Activated CD4-positive, alpha-beta T cell treated with anti-CD3 and anti-CD28 coated beads, Interleukin-2, amount 10 ng/mL, durations not matched to agents 24 days and 14 days (primary cell): Measurements from ENCODE around the gene SLC44A3. TPM values are rescaled to one million over a fixed set of nuclear protein-coding genes. Genes with fewer than 3 reads are reported as not detected.

Source experiments
- DNase-seq: peaks from one replicate; pipeline ENCODE4 v3.0.0; 2022
- H3K27ac Mint-ChIP-seq: one replicate; pipeline ENCODE4 v1.8.0; 2022; ENCODE audit warnings: mild to moderate bottlenecking, mixed read lengths
- H3K27me3 Mint-ChIP-seq: one replicate; pipeline ENCODE4 v1.8.0; 2022; ENCODE audit warnings: mixed read lengths
- H3K36me3 Mint-ChIP-seq: one replicate; pipeline ENCODE4 v1.8.0; 2022; ENCODE audit warnings: low read depth, mild to moderate bottlenecking, mixed read lengths
- H3K4me1 Mint-ChIP-seq: one replicate; pipeline ENCODE4 v1.8.0; 2021; ENCODE audit warnings: mixed read lengths
- H3K4me3 Mint-ChIP-seq: one replicate; pipeline ENCODE4 v1.8.0; 2022; ENCODE audit warnings: mild to moderate bottlenecking, moderate library complexity, mixed read lengths
- H3K9me3 Mint-ChIP-seq: one replicate; pipeline ENCODE4 v1.8.0; 2021; ENCODE audit warnings: mixed read lengths
- intact Hi-C: fragments of 100-400 bp; cut with micrococcal nuclease; formaldehyde crosslinking; loops from one replicate; pipeline ENCODE4 v1.15.1; 2023
- total RNA-seq: library from RNA; stranded (reverse); gene quantifications from 2 replicates; pipeline ENCODE4 v1.2.3, GENCODE V29; 2022

The SLC44A3 gene
- not detected in 2 replicates for total RNA-seq

GRCh38 chr1:94819945-94820746 is at the start of gene SLC44A3:
TSS of gene SLC44A3 (plus strand) at chr1:94820357. CDS start at chr1:94820452, 95 bp downstream.
- intact Hi-C loops, result no loop called here
- peaks cover 2% of the 10 kb centered on the region for H3K4me1 Mint-ChIP-seq
- peaks cover 62% of the 10 kb centered on the region for H3K27me3 Mint-ChIP-seq
- H3K4me3 Mint-ChIP-seq, result peak within 1 kb of the TSS; percentile 57
- no peak within 1 kb of the TSS for H3K27ac Mint-ChIP-seq
- no peaks in the 10 kb centered on the region for H3K36me3 Mint-ChIP-seq
- DNase-seq, result peak; percentile 65
- no peaks in the 10 kb centered on the region for H3K9me3 Mint-ChIP-seq

- Mint-ChIP-seq H3K36me3 (no peaks in the 10 kb centered on the region), H3K4me1 (no peaks in the 10 kb centered on the region), H3K27ac (no peak overlapping the region), H3K4me3 (no peak overlapping the region), H3K27me3 (no peaks in the 10 kb centered on the region), H3K9me3 (peaks cover 3% of the 10 kb centered on the region)
- intact Hi-C loops, result no loop called here
- DNase-seq, result no peak
These were observed 47.9 kb upstream of the SLC44A3 start for GRCh38 chr1:94772230-94772641.

GRCh38 chr1:94772845-94773244 is 47.3 kb upstream of the SLC44A3 start:
- H3K4me3 Mint-ChIP-seq, result no peak overlapping the region

GRCh38 chr1:94773296-94773809 is 46.8 kb upstream of the SLC44A3 start:
- no peaks in the 10 kb centered on the region for H3K36me3 Mint-ChIP-seq
- intact Hi-C loops, result no loop called here
- H3K9me3 Mint-ChIP-seq, result no peaks in the 10 kb centered on the region
- H3K27ac Mint-ChIP-seq, result no peak overlapping the region
- H3K4me1 Mint-ChIP-seq, result no peaks in the 10 kb centered on the region
- no peak for DNase-seq
- peaks cover 2% of the 10 kb centered on the region for H3K27me3 Mint-ChIP-seq
- H3K4me3 Mint-ChIP-seq, result no peak overlapping the region

More at GRCh38 chr1:94772845-94773244, 47.3 kb upstream of the SLC44A3 start:
- Mint-ChIP-seq H3K4me1 (no peaks in the 10 kb centered on the region), H3K36me3 (no peaks in the 10 kb centered on the region), H3K27ac (no peak overlapping the region), H3K27me3 (no peaks in the 10 kb centered on the region), H3K9me3 (peaks cover 3% of the 10 kb centered on the region)
- no peak for DNase-seq
- intact Hi-C loops, result no loop called here

GRCh38 chr1:94773931-94774422 is 46.2 kb upstream of the SLC44A3 start:
- DNase-seq, result no peak
- intact Hi-C loops, result no loop called here
- no peaks in the 10 kb centered on the region for H3K36me3 Mint-ChIP-seq
- no peaks in the 10 kb centered on the region for H3K4me1 Mint-ChIP-seq
- H3K27ac Mint-ChIP-seq, result no peak overlapping the region
- H3K27me3 Mint-ChIP-seq, result peaks cover 2% of the 10 kb centered on the region
- no peaks in the 10 kb centered on the region for H3K9me3 Mint-ChIP-seq
- no peak overlapping the region for H3K4me3 Mint-ChIP-seq

- no peak overlapping the region for H3K4me3 Mint-ChIP-seq
- H3K27ac Mint-ChIP-seq, result no peak overlapping the region
- no peaks in the 10 kb centered on the region for H3K4me1 Mint-ChIP-seq
- no peaks in the 10 kb centered on the region for H3K36me3 Mint-ChIP-seq
- H3K9me3 Mint-ChIP-seq, result no peaks in the 10 kb centered on the region
- intact Hi-C loops, result no loop called here
- no peak for DNase-seq
- H3K27me3 Mint-ChIP-seq, result peaks cover 8% of the 10 kb centered on the region
These were observed 43.7 kb upstream of the SLC44A3 start for GRCh38 chr1:94776474-94776873.

- H3K4me3 Mint-ChIP-seq, result no peak overlapping the region
These were observed 42.9 kb upstream of the SLC44A3 start for GRCh38 chr1:94777281-94777680.

GRCh38 chr1:94778808-94779207 is 41.3 kb upstream of the SLC44A3 start:
- Mint-ChIP-seq H3K9me3 (no peaks in the 10 kb centered on the region), H3K27ac (no peak overlapping the region), H3K4me3 (no peak overlapping the region), H3K4me1 (no peaks in the 10 kb centered on the region), H3K27me3 (peaks cover 11% of the 10 kb centered on the region), H3K36me3 (no peaks in the 10 kb centered on the region)
- intact Hi-C loops, result no loop called here
- no peak for DNase-seq

More at GRCh38 chr1:94777281-94777680, 42.9 kb upstream of the SLC44A3 start:
- no peak for DNase-seq
- no peaks in the 10 kb centered on the region for H3K36me3 Mint-ChIP-seq
- H3K27me3 Mint-ChIP-seq, result peaks cover 8% of the 10 kb centered on the region
- H3K27ac Mint-ChIP-seq, result no peak overlapping the region
- H3K4me1 Mint-ChIP-seq, result no peaks in the 10 kb centered on the region
- H3K9me3 Mint-ChIP-seq, result no peaks in the 10 kb centered on the region
- intact Hi-C loops, result no loop called here

GRCh38 chr1:94783342-94784189 is 36.6 kb upstream of the SLC44A3 start:
- intact Hi-C loops, result no loop called here
- no peaks in the 10 kb centered on the region for H3K36me3 Mint-ChIP-seq
- H3K27ac Mint-ChIP-seq, result no peak overlapping the region
- no peaks in the 10 kb centered on the region for H3K4me1 Mint-ChIP-seq
- peaks cover 23% of the 10 kb centered on the region for H3K27me3 Mint-ChIP-seq
- H3K9me3 Mint-ChIP-seq, result no peaks in the 10 kb centered on the region
- DNase-seq, result no peak
- H3K4me3 Mint-ChIP-seq, result no peak overlapping the region

GRCh38 chr1:94784190-94784515 is 36.0 kb upstream of the SLC44A3 start:
- Mint-ChIP-seq H3K4me1 (no peaks in the 10 kb centered on the region), H3K27ac (no peak overlapping the region), H3K9me3 (no peaks in the 10 kb centered on the region), H3K36me3 (no peaks in the 10 kb centered on the region), H3K27me3 (peaks cover 28% of the 10 kb centered on the region), H3K4me3 (no peak overlapping the region)
- intact Hi-C loops, result no loop called here
- no peak for DNase-seq

- DNase-seq, result no peak
- Mint-ChIP-seq H3K4me3 (no peak overlapping the region), H3K27ac (no peak overlapping the region), H3K9me3 (no peaks in the 10 kb centered on the region), H3K36me3 (no peaks in the 10 kb centered on the region), H3K27me3 (peaks cover 26% of the 10 kb centered on the region), H3K4me1 (no peaks in the 10 kb centered on the region)
- intact Hi-C loops, result no loop called here
These were observed 32.5 kb upstream of the SLC44A3 start for GRCh38 chr1:94787691-94788090.

- H3K9me3 Mint-ChIP-seq, result peaks cover 4% of the 10 kb centered on the region
- no peak overlapping the region for H3K27ac Mint-ChIP-seq
- no peak for DNase-seq
- H3K36me3 Mint-ChIP-seq, result no peaks in the 10 kb centered on the region
- intact Hi-C loops, result no loop called here
- no peak overlapping the region for H3K4me3 Mint-ChIP-seq
- no peaks in the 10 kb centered on the region for H3K4me1 Mint-ChIP-seq
- H3K27me3 Mint-ChIP-seq, result peaks cover 24% of the 10 kb centered on the region
These were observed 29.9 kb upstream of the SLC44A3 start for GRCh38 chr1:94790246-94790645.

- Mint-ChIP-seq H3K27me3 (peaks cover 24% of the 10 kb centered on the region), H3K9me3 (peaks cover 4% of the 10 kb centered on the region), H3K4me1 (peaks cover 2% of the 10 kb centered on the region), H3K4me3 (no peak overlapping the region), H3K36me3 (no peaks in the 10 kb centered on the region), H3K27ac (no peak overlapping the region)
- intact Hi-C loops, result no loop called here
- DNase-seq, result no peak
These were observed 29.5 kb upstream of the SLC44A3 start for GRCh38 chr1:94790670-94791069.
